Keratinocyte (primary cell): ENCODE measurements around the gene OLFM3. TPM values are rescaled to one million over a fixed set of nuclear protein-coding genes. Genes with fewer than 3 reads are reported as not detected.

Experiments
- DNase-seq: peaks from one replicate; pipeline ENCODE4 v3.0.0-alpha.2; 2011; ENCODE audit warnings: low read depth, missing footprints, low spot score
- FAIRE-seq: peaks from 2 replicates; lab custom pipeline; 2011; peaks lifted over from hg19 to GRCh38; lab: Jason Lieb, UNC
- H2AFZ ChIP-seq: 2 replicates; pipeline ENCODE4 v1.6.0; 2012; ENCODE audit warnings: low read length, control low read depth, inconsistent platforms; ENCODE audit not compliant: control insufficient read depth
- H3K27ac ChIP-seq: 2 replicates; pipeline ENCODE4 v1.5.1; 2011; ENCODE audit warnings: low read length; ENCODE audit not compliant: control insufficient read depth, insufficient read depth
- H3K27me3 ChIP-seq: 3 replicates; pipeline ENCODE4 v1.6.0; 2011; ENCODE audit warnings: low read length; ENCODE audit not compliant: control insufficient read depth, insufficient read depth; ENCODE audit errors: extremely low read depth
- H3K36me3 ChIP-seq, 2 experiments: 2 replicates in 1 of 2; 3 replicates in 1 of 2; pipeline ENCODE4 v1.5.1; 2011; ENCODE audit warnings: low read length in 2 of 2, mild to moderate bottlenecking in 1 of 2; ENCODE audit not compliant: control insufficient read depth in 2 of 2, insufficient read depth in 2 of 2; ENCODE audit errors: extremely low read depth in 1 of 2
- H3K4me1 ChIP-seq: 3 replicates; pipeline ENCODE4 v1.5.1; 2011; ENCODE audit warnings: low read length; ENCODE audit not compliant: control insufficient read depth, insufficient read depth; ENCODE audit errors: extremely low read depth
- H3K4me2 ChIP-seq: 3 replicates; pipeline ENCODE4 v1.6.0; 2011; ENCODE audit warnings: low read depth, low read length; ENCODE audit not compliant: control insufficient read depth, insufficient read depth; ENCODE audit errors: extremely low read depth
- H3K4me3 ChIP-seq, 3 experiments: fragments of 200-600 bp in 1 of 3; sonication (generic) in 1 of 3; 2 replicates in 2 of 3; 3 replicates in 1 of 3; pipeline ENCODE4 v1.5.1; 2011 to 2016; ENCODE audit warnings: low read length in 3 of 3, mild to moderate bottlenecking in 3 of 3, control low read depth in 2 of 3, inconsistent platforms in 1 of 3, low read depth in 1 of 3, mixed read lengths in 1 of 3, mixed run types in 1 of 3, moderate library complexity in 1 of 3; ENCODE audit not compliant: control insufficient read depth in 2 of 3, insufficient read depth in 2 of 3; ENCODE audit errors: extremely low read depth in 1 of 3
- H3K79me2 ChIP-seq: 2 replicates; pipeline ENCODE4 v1.6.0; 2012; ENCODE audit warnings: low read length; ENCODE audit not compliant: control insufficient read depth, insufficient read depth
- H3K9ac ChIP-seq: 3 replicates; pipeline ENCODE4 v1.6.0; 2011; ENCODE audit warnings: low read length; ENCODE audit not compliant: control insufficient read depth, insufficient read depth; ENCODE audit errors: extremely low read depth
- H3K9me1 ChIP-seq: 3 replicates; pipeline ENCODE4 v1.6.0; 2011; ENCODE audit warnings: low read length; ENCODE audit not compliant: control insufficient read depth, insufficient read depth; ENCODE audit errors: extremely low read depth
- H3K9me3 ChIP-seq: 2 replicates; pipeline ENCODE4 v1.5.1; 2012; ENCODE audit warnings: low read depth, low read length; ENCODE audit not compliant: control insufficient read depth
- H4K20me1 ChIP-seq: 3 replicates; pipeline ENCODE4 v1.6.0; 2011; ENCODE audit warnings: low read length; ENCODE audit not compliant: control insufficient read depth, insufficient read depth; ENCODE audit errors: extremely low read depth
- EZH2 ChIP-seq: IDR thresholded peaks from one replicate; pipeline ENCODE4 v1.6.1; 2012; ENCODE audit warnings: inconsistent platforms, mild to moderate bottlenecking, low read length, moderate library complexity
- dilution Hi-C: fragments of 300-500 bp; cut with MboI; formaldehyde crosslinking; loops from one replicate; pipeline ENCODE4 v1.7.0; 2020; ENCODE audit warnings: low sequenced_read_pairs; ENCODE audit not compliant: extremely low pct_ligation_motif_present
- polyA plus RNA-seq, 5 experiments: library from polyadenylated mRNA; depleted of rRNA in 3 of 5; stranded (reverse) in 3 of 5; stranded (forward) in 1 of 5; unstranded in 1 of 5; fragments of >200 nt; gene quantifications; 1 replicate in 1 of 5; 2 replicates in 3 of 5; 3 replicates in 1 of 5; pipeline versions ENCODE4 v1.2.1 to v1.2.3, GENCODE V29; 2011 to 2012; ENCODE audit warnings: missing spikeins in 2 of 5, low read depth in 1 of 5, low replicate concordance in 1 of 5
- TF ChIP-seq, protein P1 (sequence below), 3 experiments: IDR thresholded peaks in 1 of 3; conservative IDR thresholded peaks in 1 of 3; optimal IDR thresholded peaks in 1 of 3; 2 replicates in 2 of 3; 3 replicates in 1 of 3; pipeline versions ENCODE3 to v1.5.1; 2011; ENCODE audit warnings: low read length in 3 of 3, mild to moderate bottlenecking in 3 of 3, moderate library complexity in 2 of 3, control low read depth in 1 of 3, inconsistent platforms in 1 of 3; ENCODE audit not compliant: insufficient read depth in 2 of 3; ENCODE audit errors: extremely low read depth in 1 of 3

OLFM3 gene
- polyA plus RNA-seq, 1 donor (not counting 4 experiments of a cell fraction or from before 2014, with no cell fraction given), result not detected

DNA sequence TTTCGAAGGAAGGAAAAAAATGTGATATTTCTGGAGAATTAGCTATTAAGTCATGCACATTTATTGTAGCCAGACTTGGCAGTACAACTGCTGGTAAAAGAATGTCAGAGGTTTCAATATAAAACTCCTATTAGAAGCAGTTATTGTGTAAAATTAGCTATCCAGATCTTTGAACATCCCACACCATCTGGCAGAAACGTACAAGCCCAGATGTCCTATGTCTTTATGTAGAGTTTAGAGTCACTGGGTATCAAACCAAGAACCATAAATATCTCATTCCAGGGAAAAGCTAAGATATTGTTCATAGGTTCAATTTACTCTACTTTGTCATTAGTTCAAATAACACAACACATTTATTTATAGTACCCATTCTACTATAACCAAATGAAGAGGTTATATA is 31.4 kb downstream of the OLFM3 start:
- Histone ChIP-seq H4K20me1 (no peaks in the 10 kb centered on the region), H3K9me3 (no peaks in the 10 kb centered on the region), H3K4me3 (no peak overlapping the region), H3K27me3 (no peaks in the 10 kb centered on the region), H3K9me1 (no peaks in the 10 kb centered on the region), H3K36me3 (no peaks in the 10 kb centered on the region), H3K79me2 (no peaks in the 10 kb centered on the region), H3K4me1 (no peaks in the 10 kb centered on the region), H3K27ac (no peak overlapping the region), H2AFZ (no peak overlapping the region), H3K9ac (no peak overlapping the region), H3K4me2 (no peak overlapping the region)
- dilution Hi-C loops, result no loop called here
- FAIRE-seq (no peak), DNase-seq (no peak)
- no peak for TF ChIP-seq EZH2
- TF ChIP-seq, protein P1, sequence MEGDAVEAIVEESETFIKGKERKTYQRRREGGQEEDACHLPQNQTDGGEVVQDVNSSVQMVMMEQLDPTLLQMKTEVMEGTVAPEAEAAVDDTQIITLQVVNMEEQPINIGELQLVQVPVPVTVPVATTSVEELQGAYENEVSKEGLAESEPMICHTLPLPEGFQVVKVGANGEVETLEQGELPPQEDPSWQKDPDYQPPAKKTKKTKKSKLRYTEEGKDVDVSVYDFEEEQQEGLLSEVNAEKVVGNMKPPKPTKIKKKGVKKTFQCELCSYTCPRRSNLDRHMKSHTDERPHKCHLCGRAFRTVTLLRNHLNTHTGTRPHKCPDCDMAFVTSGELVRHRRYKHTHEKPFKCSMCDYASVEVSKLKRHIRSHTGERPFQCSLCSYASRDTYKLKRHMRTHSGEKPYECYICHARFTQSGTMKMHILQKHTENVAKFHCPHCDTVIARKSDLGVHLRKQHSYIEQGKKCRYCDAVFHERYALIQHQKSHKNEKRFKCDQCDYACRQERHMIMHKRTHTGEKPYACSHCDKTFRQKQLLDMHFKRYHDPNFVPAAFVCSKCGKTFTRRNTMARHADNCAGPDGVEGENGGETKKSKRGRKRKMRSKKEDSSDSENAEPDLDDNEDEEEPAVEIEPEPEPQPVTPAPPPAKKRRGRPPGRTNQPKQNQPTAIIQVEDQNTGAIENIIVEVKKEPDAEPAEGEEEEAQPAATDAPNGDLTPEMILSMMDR (optimal IDR thresholded peaks at IDR 0.05 in 1 of 3, IDR thresholded peaks at IDR 0.05 in 1 of 3, conservative IDR thresholded peaks at IDR 0.05 in 1 of 3; ENCODE audit: extremely low read depth in 1 of 3, insufficient read depth in 2 of 3, low read length in 3 of 3), result no peak

DNA sequence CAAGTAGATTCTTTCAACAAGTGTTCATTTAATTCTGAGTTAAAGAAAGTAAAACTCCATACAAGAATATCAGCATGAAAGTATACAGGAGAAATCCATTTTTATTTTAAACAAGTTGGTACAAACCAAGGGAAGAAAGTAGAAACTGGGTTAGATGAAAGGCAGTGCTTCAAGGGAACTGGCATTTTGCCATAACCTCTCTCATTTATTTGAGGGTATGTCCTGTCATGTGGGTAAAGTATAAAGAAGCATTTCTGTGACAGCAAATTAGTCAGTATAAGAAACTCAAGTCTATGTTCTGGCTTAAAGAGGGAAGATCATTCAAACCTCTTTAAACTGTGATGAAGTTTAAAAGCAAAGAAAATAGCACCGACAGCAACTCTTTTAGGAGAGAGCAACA is 32.0 kb downstream of the OLFM3 start:
- H3K4me1 ChIP-seq, result no peaks in the 10 kb centered on the region
- no peak for TF ChIP-seq EZH2
- TF ChIP-seq, protein P1 (optimal IDR thresholded peaks at IDR 0.05 in 1 of 3, IDR thresholded peaks at IDR 0.05 in 1 of 3, conservative IDR thresholded peaks at IDR 0.05 in 1 of 3; ENCODE audit: extremely low read depth in 1 of 3, insufficient read depth in 2 of 3, low read length in 3 of 3), result no peak
- no peaks in the 10 kb centered on the region for H3K9me1 ChIP-seq
- no peaks in the 10 kb centered on the region for H3K9me3 ChIP-seq
- no peak overlapping the region for H3K4me3 ChIP-seq
- H3K79me2 ChIP-seq, result no peaks in the 10 kb centered on the region
- dilution Hi-C loops, result no loop called here
- H3K4me2 ChIP-seq, result no peak overlapping the region
- no peaks in the 10 kb centered on the region for H4K20me1 ChIP-seq
- FAIRE-seq (no peak), DNase-seq (no peak)
- H2AFZ ChIP-seq, result no peak overlapping the region
- H3K36me3 ChIP-seq, result no peaks in the 10 kb centered on the region
- H3K27ac ChIP-seq, result no peak overlapping the region
- H3K9ac ChIP-seq, result no peak overlapping the region
- no peaks in the 10 kb centered on the region for H3K27me3 ChIP-seq
